Stimulated activated effector memory CD8-positive, alpha-beta T cell treated with anti-CD3 and anti-CD28 coated beads, Interleukin-12 subunit alpha, Interleukin-12 subunit beta, amount 100 ng/mL, for 72 hours (primary cell): Measurements from ENCODE around the gene ZBED5.

Experiments used
- ATAC-seq: fragments of 150-1000 bp; cut with Tn5 transposase; 2 replicates; pipeline ENCODE4 v1.10.0; 2021
- DNase-seq, 2 donors: peaks; one replicate each; pipeline ENCODE4 v3.0.0; 2021 to 2022; ENCODE audit warnings: low spot score in 2 of 2
- H3K27ac Mint-ChIP-seq: one replicate; pipeline ENCODE4 v1.8.0; 2022; ENCODE audit warnings: mild to moderate bottlenecking, mixed read lengths
- H3K36me3 Mint-ChIP-seq: one replicate; pipeline ENCODE4 v1.8.0; 2022; ENCODE audit warnings: mild to moderate bottlenecking, mixed read lengths
- H3K4me1 Mint-ChIP-seq: one replicate; pipeline ENCODE4 v1.8.0; 2022; ENCODE audit warnings: mixed read lengths
- H3K4me3 Mint-ChIP-seq: one replicate; pipeline ENCODE4 v1.8.0; 2022; ENCODE audit warnings: mild to moderate bottlenecking, mixed read lengths
- H3K9me3 Mint-ChIP-seq: one replicate; pipeline ENCODE4 v1.8.0; 2022; ENCODE audit warnings: mixed read lengths

The ZBED5 gene

DNA sequence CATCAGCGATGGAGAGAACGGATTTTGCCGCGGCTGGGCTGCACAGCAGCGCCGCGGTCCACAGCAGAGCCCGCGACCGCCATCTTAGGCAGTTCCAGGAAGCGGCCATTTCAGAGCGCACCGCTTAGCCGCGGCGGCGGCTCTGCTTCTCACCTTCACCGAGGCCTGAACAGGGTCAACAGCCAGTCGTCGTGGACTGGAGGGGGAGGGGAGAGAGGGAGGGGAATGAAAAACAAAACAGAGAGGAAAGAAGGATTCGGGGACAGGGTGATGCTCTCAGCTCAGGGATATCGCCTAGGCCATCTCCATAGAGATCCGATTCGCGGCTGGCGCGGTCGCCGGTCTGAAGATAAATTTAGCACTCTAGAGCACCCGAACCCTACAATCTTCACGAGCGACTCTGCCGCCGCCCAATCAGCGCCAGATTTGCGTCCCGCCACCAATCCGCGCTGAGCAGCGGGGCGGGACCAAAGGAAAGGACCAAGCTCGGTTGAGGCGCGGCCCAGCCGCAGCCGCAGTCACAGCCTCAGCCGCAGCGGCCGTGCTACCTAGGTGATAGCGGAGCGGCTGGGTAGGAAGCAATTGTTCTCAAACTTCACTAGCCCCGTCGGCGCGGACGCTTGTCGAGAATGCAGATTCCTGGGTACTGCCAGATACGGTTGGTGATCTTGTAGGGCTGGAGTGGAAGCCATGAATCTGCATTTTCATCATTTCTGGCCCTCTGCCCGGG, at the start of gene ZBED5:
TSS of gene ZBED5 (minus strand) at position 345 of the 730 bp plus-strand sequence. CDS start 3,108 bp downstream, outside the sequence.
- Mint-ChIP-seq H3K4me3 (peak within 1 kb of the TSS; percentile 100), H3K9me3 (no peaks in the 10 kb centered on the region), H3K36me3 (peaks cover 49% of the 10 kb centered on the region), H3K27ac (peak within 1 kb of the TSS; percentile 100), H3K4me1 (peaks cover 23% of the 10 kb centered on the region)
- ATAC-seq (peak; percentile 95), DNase-seq (peak; percentile 95)

DNA sequence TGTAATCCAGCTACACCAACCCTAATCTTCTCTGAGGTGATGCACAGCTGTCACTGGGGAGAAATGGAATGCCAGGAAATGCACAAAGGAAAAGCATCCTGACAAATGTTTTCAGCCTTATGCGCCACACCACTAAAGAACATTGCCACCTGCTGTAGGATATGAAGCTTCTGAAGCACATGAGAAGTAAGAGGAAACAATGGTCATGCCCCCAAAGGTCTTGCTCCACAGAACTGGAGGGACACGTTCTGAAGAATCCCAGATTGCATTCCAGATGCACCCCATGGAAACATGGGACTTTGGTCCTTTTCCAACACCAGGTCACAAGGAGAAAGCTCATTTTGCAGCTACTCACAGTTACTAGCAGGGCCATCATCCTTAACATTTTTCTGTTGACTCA, 48.7 kb upstream of the ZBED5 start:
- no peak overlapping the region for H3K4me3 Mint-ChIP-seq
- ATAC-seq (no peak), DNase-seq (no peak)
- no peak overlapping the region for H3K27ac Mint-ChIP-seq
- H3K36me3 Mint-ChIP-seq: no peaks in the 10 kb centered on the region
- peaks cover 7% of the 10 kb centered on the region for H3K4me1 Mint-ChIP-seq
- no peaks in the 10 kb centered on the region for H3K9me3 Mint-ChIP-seq

DNA sequence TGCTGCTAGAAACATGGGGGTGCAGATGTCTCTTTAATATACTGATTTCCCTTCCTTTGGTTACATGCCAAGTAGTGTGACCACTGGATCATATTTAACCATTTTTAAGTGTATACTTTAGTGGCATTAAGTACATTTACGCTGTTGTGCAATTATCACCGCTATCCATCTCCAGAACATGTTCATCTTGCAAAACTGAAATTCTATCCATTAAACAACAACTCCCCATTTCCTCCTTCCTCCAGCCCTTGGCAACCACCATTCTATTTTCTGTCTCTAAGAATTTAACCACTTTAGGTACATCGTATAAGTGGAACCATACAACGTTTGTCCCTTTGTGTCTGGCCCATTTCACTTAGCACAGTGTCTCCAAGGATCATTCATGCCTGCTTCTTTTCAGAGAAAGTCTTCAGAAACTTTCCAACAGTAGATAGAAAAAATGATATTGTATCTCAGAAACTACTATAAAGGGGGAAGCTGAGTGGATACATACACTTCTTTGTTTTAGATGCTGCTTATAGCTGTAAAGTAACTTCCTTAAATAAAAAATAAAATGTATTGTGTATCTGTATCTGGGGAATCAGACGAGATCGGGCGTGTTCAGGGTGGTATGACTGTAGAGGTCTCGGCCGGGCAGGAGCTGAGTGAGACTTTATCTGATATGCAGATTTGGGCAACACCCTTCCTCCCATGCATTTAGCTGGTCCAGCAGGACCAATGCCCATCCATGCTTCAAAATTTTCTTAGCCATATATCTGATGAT, 44.6 kb upstream of the ZBED5 start:
- Mint-ChIP-seq H3K4me1 (peaks cover 32% of the 10 kb centered on the region), H3K4me3 (no peak overlapping the region), H3K36me3 (no peaks in the 10 kb centered on the region), H3K9me3 (no peaks in the 10 kb centered on the region), H3K27ac (no peak overlapping the region)
- ATAC-seq (no peak), DNase-seq (no peak)

DNA sequence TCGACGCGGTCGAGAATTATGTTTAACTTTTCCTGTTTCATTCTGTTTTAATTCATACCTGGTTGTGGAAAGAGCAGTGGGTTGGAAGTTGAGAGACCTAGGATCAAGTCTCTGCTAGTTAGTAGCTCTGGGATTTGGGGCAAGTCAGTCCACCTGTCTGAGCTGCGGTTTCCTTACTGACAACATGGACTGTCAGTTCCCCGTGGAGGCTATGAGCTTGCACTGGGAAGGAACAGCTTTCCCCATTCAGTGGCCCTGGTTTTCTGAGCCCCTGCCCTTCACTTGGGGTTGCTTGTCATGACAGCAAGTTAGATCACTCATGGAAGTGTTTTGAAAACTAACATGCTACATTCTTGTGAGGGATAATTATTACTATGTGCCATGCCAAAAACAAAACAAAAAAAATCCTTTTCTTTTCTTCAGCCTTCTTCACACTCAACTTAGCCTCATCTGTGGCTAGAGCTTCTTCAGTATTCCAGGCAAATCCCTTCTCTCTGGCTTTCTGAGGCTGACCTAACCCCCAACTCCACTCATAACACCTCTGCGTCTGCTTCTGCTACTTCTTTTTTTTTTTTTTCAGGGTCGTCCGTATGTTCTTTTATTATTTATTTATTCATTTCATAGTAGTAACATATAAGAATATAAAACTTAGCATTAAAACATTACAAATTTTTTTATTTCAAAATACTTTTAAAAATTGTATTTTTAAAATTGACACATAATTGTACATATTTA, 43.0 kb upstream of the ZBED5 start:
- Mint-ChIP-seq H3K36me3 (no peaks in the 10 kb centered on the region), H3K9me3 (no peaks in the 10 kb centered on the region), H3K4me1 (peaks cover 32% of the 10 kb centered on the region), H3K4me3 (no peak overlapping the region), H3K27ac (no peak overlapping the region)
- ATAC-seq (no peak), DNase-seq (no peak)

DNA sequence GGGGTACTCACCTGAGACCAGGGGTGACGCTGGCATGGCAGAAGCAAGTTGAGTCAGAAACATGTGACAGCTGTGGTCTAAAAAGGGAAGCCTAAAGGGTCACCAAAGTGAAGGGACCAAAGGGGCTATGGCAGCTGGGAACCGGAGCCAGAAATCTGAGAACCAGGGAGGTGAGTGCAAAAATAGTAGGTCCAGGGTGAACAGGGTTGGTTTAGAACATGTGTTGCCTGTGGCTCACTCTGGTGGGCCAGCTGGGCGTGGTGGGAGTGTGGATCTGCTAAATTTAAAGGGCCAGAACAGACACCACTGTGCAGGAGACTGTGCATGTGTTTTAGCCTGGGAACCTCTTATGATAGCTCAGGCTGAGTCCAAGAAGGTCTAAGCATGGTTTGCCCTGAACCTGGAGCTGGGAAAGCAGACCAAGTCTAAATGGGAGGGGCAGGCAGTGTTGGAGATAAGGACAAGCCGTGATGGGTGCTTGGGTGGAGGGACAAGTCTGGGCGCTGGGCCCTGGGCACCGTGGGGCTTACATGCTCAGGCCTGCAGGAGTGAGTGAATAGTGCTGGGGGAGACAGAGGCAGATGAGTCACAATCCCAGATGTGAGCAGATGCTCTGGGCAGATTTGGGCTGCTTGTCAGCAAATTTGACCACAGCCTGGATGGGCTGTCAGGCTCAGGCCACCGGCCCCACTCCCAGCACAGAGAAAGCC, 41.4 kb upstream of the ZBED5 start:
- Mint-ChIP-seq H3K9me3 (no peaks in the 10 kb centered on the region), H3K36me3 (no peaks in the 10 kb centered on the region), H3K4me1 (peaks cover 32% of the 10 kb centered on the region), H3K27ac (peak overlapping the region; percentile 48), H3K4me3 (peak overlapping the region; percentile 15)
- no peak for DNase-seq
- ATAC-seq: peak; percentile 50

DNA sequence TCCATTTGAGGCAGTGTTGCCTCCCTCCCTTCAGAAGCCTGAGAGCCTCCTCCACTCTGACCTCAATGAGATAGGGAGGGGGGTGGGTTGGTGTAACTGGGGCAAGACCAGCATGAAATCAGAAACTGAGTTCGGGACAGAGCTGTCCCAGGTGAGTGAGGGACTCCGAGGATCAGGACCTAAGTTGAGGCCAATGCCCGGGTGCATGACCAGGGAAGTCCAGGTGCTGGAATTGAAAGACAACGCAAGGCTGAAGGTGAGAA, 40.8 kb upstream of the ZBED5 start:
- H3K9me3 Mint-ChIP-seq: no peaks in the 10 kb centered on the region
- H3K36me3 Mint-ChIP-seq: no peaks in the 10 kb centered on the region
- peak overlapping the region; percentile 48 for H3K27ac Mint-ChIP-seq
- H3K4me1 Mint-ChIP-seq: peaks cover 32% of the 10 kb centered on the region
- H3K4me3 Mint-ChIP-seq: no peak overlapping the region
- DNase-seq (no peak), ATAC-seq (no peak)

DNA sequence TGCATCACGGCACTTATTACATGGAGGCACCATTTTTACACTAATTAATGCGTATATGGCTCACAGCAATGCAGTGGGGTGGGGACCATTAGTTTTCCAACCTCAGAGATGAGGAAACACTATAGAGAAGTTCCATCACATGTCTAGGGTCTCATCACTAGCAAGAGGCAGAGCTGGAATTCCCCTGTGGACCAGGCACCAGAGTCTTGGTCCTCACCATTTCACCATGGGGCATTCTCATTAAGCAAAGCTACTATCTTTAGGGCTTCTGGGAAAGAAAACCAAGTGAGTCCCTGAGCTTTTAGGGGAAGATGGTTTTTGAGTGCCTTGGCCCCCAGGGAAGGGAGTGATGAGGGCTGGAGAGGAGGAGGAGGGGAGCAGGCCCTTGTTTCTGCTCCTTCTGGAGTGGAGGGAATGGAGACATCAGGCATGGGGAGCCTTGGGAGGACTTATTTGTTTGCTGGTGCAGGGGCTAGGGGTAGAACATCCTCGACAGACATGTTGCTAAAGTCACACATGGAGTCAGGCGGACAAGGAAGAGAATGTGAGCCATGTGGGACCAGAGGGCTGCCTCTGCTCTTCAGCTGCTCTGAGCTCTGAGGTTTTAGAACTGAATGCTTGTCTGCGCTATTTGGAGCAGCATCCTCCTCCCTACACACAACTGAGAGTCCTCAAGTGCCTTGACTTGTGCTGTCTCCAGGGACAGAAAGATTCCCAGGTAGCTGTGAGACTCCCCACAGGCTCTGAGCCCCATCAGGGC, 40.3 kb upstream of the ZBED5 start:
- no peak overlapping the region for H3K27ac Mint-ChIP-seq
- H3K4me3 Mint-ChIP-seq: no peak overlapping the region
- no peak for ATAC-seq
- no peaks in the 10 kb centered on the region for H3K9me3 Mint-ChIP-seq
- DNase-seq: no peak
- H3K4me1 Mint-ChIP-seq: peaks cover 32% of the 10 kb centered on the region
- H3K36me3 Mint-ChIP-seq: no peaks in the 10 kb centered on the region

DNA sequence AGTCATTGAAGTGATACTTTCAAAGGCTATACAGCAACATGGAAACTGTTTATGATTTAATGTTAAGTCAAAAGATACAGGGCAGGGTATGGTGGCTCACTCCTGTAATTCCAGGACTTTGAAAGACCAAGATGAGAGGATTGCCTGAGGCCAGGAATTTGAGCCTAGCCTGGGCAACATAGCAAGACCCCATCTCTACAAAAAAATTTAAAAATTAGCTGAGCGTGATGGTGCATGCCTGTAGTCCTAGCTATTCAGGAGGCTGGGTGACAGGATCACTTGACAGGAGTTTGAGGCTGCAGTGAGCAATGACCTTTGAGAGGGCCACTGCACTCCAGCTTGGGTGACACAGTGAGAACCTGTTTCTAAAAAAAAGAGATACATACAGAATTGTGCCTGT, 39.3 kb upstream of the ZBED5 start:
- no peak overlapping the region for H3K27ac Mint-ChIP-seq

DNA sequence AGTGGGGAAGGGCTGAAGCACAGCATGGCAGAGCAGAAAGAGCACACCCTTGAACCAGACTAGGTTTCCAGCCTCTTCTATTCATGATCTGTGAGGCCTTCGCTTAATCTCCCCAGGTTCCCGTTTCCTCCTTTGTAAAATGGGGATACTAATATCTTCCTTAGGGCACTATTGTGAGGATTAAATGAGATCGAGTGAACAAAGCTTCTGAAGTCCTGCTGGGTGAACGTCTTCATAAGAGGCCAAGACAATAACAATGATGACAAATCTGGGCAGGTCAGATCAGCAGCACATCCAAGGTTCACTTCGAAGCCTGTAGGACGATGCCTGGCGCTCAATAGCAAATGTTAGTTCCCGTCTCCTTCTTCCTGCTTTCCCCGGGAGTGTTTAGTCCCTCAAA, 38.6 kb upstream of the ZBED5 start:
- H3K4me1 Mint-ChIP-seq: peaks cover 32% of the 10 kb centered on the region
- no peaks in the 10 kb centered on the region for H3K9me3 Mint-ChIP-seq
- H3K27ac Mint-ChIP-seq: no peak overlapping the region
- H3K4me3 Mint-ChIP-seq: no peak overlapping the region
- no peaks in the 10 kb centered on the region for H3K36me3 Mint-ChIP-seq
- no peak for ATAC-seq
- no peak for DNase-seq

More for the DNA sequence above, 39.3 kb upstream of the ZBED5 start:
- Mint-ChIP-seq H3K4me1 (peaks cover 32% of the 10 kb centered on the region), H3K4me3 (no peak overlapping the region), H3K36me3 (no peaks in the 10 kb centered on the region), H3K9me3 (no peaks in the 10 kb centered on the region)
- no peak for ATAC-seq
- no peak for DNase-seq

DNA sequence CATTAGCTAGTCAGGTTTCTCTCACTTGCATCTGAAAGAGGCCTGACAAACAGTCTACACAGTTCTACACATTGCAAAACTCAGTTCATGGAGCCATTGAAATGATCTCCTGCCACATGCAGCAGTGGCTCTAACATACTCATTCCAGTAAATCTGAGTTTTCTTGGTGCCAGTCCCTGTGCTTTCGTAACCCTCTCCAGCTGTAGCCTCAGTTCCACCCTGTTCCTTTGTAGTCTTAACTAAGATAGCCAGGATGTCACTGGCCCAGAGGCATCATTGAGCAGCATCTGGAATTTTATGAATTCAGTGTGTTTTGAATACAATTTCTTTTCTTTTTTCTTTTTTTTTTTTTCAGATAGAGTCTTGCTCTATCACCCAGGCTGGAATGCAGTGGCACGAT, 37.4 kb upstream of the ZBED5 start:
- H3K36me3 Mint-ChIP-seq: no peaks in the 10 kb centered on the region
- H3K4me1 Mint-ChIP-seq: peaks cover 21% of the 10 kb centered on the region
- no peak overlapping the region for H3K27ac Mint-ChIP-seq
- no peak for ATAC-seq
- no peak overlapping the region for H3K4me3 Mint-ChIP-seq
- no peak for DNase-seq
- peaks cover 5% of the 10 kb centered on the region for H3K9me3 Mint-ChIP-seq

DNA sequence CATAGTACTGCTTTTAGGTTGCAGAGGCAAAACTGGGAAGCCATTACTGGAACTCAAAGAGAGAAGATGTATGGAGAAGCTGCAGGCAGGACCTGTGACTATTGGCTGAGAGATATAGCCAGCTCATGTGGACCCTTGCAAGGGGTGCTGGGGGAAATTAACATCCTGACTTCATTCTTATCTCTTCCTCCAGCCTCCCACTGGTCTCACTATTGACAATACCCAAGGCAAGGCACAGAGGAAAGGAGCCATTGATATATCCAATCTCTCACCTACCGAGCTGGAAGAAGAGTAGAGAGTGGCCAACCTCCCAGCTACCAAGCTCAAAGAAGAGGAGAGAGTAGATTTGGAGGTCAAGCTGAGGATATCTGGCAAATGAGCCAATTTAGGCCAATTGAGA, 36.8 kb upstream of the ZBED5 start:
- H3K9me3 Mint-ChIP-seq: peaks cover 5% of the 10 kb centered on the region
- H3K4me1 Mint-ChIP-seq: peaks cover 15% of the 10 kb centered on the region
- H3K4me3 Mint-ChIP-seq: no peak overlapping the region
- H3K36me3 Mint-ChIP-seq: no peaks in the 10 kb centered on the region
- ATAC-seq: no peak
- no peak for DNase-seq
- H3K27ac Mint-ChIP-seq: no peak overlapping the region

DNA sequence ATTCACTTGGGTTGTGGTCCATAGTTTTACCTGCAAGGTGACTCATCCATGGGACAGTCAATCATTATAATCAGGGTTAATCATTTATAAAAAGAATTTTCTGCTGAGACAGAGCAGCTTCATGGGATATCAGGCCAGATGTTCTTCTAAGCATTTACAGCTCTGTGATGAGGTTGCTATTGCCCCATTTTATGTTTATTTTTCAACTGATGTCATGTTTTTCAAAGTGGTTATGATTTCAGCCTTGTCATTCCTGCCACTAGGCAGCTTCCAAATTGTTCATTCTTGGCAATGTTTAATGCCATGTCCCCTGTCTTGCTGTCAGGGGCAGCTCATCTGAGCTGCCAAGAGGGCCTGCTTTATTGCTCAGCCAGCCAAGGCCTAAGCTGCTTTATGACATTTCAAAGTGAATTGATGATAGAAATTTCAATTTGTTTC, 35.9 kb upstream of the ZBED5 start:
- ATAC-seq: no peak
- Mint-ChIP-seq H3K9me3 (peaks cover 5% of the 10 kb centered on the region), H3K4me1 (peaks cover 6% of the 10 kb centered on the region), H3K36me3 (no peaks in the 10 kb centered on the region), H3K27ac (no peak overlapping the region), H3K4me3 (no peak overlapping the region)
- DNase-seq: no peak

DNA sequence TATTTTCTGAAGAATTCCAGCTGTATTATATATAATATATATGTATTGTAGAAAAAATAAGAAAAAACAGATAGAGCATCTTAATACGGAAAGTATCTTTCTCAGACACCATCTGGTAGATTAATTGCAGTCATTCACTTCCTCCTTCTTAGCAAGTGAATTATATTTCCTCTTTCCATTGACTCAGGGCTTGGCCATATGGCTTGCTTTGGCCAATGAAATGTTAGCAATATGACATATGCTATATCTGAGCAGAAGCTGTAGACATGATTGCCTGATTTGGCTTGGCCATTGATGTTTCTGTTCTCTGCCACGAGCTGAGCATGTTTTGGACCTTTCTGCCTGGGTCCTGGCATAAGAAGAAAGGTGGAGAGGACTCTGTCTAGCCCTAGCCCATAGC, 34.4 kb upstream of the ZBED5 start:
- DNase-seq (no peak), ATAC-seq (no peak)
- peaks cover 5% of the 10 kb centered on the region for H3K9me3 Mint-ChIP-seq
- H3K4me3 Mint-ChIP-seq: no peak overlapping the region
- H3K4me1 Mint-ChIP-seq: no peaks in the 10 kb centered on the region
- H3K27ac Mint-ChIP-seq: no peak overlapping the region
- H3K36me3 Mint-ChIP-seq: no peaks in the 10 kb centered on the region

DNA sequence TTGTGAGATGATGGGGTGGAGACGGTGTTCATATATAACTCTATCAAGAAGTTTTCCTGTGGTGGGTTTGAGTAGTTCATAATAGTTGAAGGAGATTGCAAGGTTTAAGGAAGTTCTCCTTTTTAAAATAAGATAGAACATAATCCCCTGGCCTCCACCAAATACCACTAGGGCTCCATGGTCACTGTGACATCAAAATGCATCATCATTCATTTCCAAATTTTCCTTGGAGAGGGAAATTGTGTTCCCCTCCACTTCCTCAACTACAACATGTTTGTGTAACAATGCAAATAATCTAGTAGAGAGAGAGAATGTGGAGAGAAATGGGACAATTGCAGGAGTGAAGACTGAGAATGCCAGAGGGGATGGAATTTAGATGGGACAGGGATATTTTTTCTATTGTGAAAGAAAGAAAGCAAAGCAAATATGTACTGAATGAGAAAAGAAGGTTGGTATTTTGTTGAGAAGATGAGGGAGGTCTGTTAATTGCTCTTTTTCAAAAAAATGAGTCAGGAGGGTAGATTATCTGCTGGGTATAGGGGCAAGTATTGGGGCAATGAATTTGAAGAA, 33.4 kb upstream of the ZBED5 start:
- Mint-ChIP-seq H3K4me3 (no peak overlapping the region), H3K9me3 (peaks cover 5% of the 10 kb centered on the region), H3K27ac (no peak overlapping the region), H3K36me3 (no peaks in the 10 kb centered on the region), H3K4me1 (no peaks in the 10 kb centered on the region)
- DNase-seq (no peak), ATAC-seq (no peak)
